Nephron (organoid): ENCODE measurements around the gene C22orf42.

Experiments
- H3K27ac Mint-ChIP-seq, 3 experiments: 2 replicates each; pipeline ENCODE4 v1.8.0; 2020; ENCODE audit warnings: mixed read lengths in 3 of 3, mild to moderate bottlenecking in 2 of 3, moderate library complexity in 1 of 3
- H3K27me3 Mint-ChIP-seq: 2 replicates; pipeline ENCODE4 v1.8.0; 2021; ENCODE audit warnings: low read depth, mild to moderate bottlenecking, moderate library complexity, mixed read lengths
- H3K36me3 Mint-ChIP-seq: 2 replicates; pipeline ENCODE4 v1.8.0; 2020; ENCODE audit warnings: low read depth, mixed read lengths
- H3K4me1 Mint-ChIP-seq: 2 replicates; pipeline ENCODE4 v1.8.0; 2020; ENCODE audit warnings: mixed read lengths
- H3K4me3 Mint-ChIP-seq, 3 experiments: 2 replicates each; pipeline ENCODE4 v1.8.0; 2020; ENCODE audit warnings: mild to moderate bottlenecking in 3 of 3, mixed read lengths in 3 of 3, moderate library complexity in 2 of 3
- H3K9me3 Mint-ChIP-seq: 2 replicates; pipeline ENCODE4 v1.8.0; 2020; ENCODE audit warnings: mixed read lengths
- TF ChIP-seq, protein P1 (sequence below), 3 experiments: fragments of 200-600 bp; sonication (generic); IDR thresholded peaks; one replicate each; pipeline ENCODE4 v1.5.0; 2021; ENCODE audit warnings: antibody characterized with exemption in 3 of 3; ENCODE audit not compliant: unreplicated experiment in 3 of 3

C22orf42 gene

GRCh38 chr22:32132783-32133182 is 26.3 kb downstream of the C22orf42 start:
- Mint-ChIP-seq H3K27me3 (no peaks in the 10 kb centered on the region), H3K4me1 (no peaks in the 10 kb centered on the region), H3K4me3 (no peak overlapping the region), H3K27ac (no peak overlapping the region), H3K9me3 (no peaks in the 10 kb centered on the region), H3K36me3 (no peaks in the 10 kb centered on the region)
- TF ChIP-seq, protein P1, sequence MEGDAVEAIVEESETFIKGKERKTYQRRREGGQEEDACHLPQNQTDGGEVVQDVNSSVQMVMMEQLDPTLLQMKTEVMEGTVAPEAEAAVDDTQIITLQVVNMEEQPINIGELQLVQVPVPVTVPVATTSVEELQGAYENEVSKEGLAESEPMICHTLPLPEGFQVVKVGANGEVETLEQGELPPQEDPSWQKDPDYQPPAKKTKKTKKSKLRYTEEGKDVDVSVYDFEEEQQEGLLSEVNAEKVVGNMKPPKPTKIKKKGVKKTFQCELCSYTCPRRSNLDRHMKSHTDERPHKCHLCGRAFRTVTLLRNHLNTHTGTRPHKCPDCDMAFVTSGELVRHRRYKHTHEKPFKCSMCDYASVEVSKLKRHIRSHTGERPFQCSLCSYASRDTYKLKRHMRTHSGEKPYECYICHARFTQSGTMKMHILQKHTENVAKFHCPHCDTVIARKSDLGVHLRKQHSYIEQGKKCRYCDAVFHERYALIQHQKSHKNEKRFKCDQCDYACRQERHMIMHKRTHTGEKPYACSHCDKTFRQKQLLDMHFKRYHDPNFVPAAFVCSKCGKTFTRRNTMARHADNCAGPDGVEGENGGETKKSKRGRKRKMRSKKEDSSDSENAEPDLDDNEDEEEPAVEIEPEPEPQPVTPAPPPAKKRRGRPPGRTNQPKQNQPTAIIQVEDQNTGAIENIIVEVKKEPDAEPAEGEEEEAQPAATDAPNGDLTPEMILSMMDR (IDR thresholded peaks at IDR 0.05; ENCODE audit: unreplicated experiment in 3 of 3) = no peak

DNA sequence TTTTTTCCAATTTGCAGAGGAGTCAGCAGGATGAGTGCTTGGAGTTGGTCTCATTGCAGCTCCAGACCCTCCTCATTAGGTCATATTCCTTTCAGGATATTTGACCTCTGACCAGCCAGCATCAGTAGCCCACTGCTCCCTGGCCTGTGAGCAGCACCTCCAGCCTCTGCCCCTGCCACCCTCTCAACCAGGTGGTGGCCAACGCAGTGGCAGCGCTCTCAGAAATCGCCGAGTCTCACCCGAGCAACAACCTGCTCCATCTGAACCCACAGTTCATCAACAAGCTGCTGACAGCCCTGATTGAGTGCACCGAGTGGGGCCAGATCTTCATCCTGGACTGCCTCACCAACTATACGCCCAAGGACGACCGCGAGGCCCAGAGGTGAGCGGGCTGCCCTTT is 27.0 kb downstream of the C22orf42 start:
- H3K4me1 Mint-ChIP-seq = no peaks in the 10 kb centered on the region
- no peaks in the 10 kb centered on the region for H3K36me3 Mint-ChIP-seq
- H3K9me3 Mint-ChIP-seq = no peaks in the 10 kb centered on the region
- H3K4me3 Mint-ChIP-seq = no peak overlapping the region
- TF ChIP-seq, protein P1 (IDR thresholded peaks at IDR 0.05; ENCODE audit: unreplicated experiment in 3 of 3) = no peak
- no peaks in the 10 kb centered on the region for H3K27me3 Mint-ChIP-seq
- H3K27ac Mint-ChIP-seq = no peak overlapping the region

DNA sequence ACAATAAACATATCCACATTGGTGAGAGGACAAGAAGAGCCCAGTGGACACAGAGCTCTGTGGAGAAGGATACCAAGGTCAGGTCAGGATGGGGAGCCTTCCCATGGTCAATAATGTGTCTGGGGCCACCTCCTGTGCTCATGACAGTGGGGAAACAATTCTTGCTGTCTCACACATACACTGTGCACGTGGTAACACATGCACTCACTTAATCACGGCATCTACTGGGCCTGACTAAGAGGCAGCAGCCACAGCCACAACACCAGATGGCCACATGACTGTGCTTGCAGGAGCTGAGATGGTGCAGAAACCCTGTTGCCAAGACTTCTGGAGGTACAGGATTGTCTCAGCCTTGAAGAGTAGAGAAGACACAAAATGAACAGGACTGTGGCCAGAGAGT is 28.6 kb downstream of the C22orf42 start:
- no peaks in the 10 kb centered on the region for H3K27me3 Mint-ChIP-seq

DNA sequence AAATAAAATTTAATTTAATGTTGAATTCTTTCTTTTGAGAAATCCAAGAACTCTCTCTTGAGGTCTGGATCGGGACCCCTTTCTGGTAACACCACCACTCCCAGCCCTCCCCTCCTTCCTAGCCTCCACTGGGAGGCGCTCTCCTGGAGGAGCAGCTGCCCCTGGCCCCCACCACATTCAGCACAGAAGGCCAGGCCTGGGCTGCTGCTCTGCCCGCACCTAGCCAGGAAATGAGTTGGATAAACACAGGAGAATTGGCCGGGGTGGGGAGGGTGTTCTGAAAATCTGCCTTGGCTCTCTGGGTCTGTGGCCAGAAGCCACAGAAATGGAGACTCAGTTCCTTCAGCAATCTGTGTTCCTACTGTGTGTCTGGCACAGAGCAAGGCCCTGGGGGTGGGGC is 31.2 kb downstream of the C22orf42 start:
- peaks cover 11% of the 10 kb centered on the region for H3K27me3 Mint-ChIP-seq
- H3K9me3 Mint-ChIP-seq = no peaks in the 10 kb centered on the region
- H3K4me1 Mint-ChIP-seq = no peaks in the 10 kb centered on the region
- no peak overlapping the region for H3K27ac Mint-ChIP-seq
- TF ChIP-seq, protein P1 (IDR thresholded peaks at IDR 0.05; ENCODE audit: unreplicated experiment in 3 of 3) = no peak
- H3K36me3 Mint-ChIP-seq = no peaks in the 10 kb centered on the region
- no peak overlapping the region for H3K4me3 Mint-ChIP-seq

More for the DNA sequence above, 28.6 kb downstream of the C22orf42 start:
- H3K9me3 Mint-ChIP-seq = no peaks in the 10 kb centered on the region
- H3K27ac Mint-ChIP-seq = no peak overlapping the region
- H3K4me1 Mint-ChIP-seq = no peaks in the 10 kb centered on the region
- no peaks in the 10 kb centered on the region for H3K36me3 Mint-ChIP-seq
- H3K4me3 Mint-ChIP-seq = no peak overlapping the region
- TF ChIP-seq, protein P1 (IDR thresholded peaks at IDR 0.05; ENCODE audit: unreplicated experiment in 3 of 3) = no peak

GRCh38 chr22:32123657-32124056 is 35.4 kb downstream of the C22orf42 start:
- Mint-ChIP-seq H3K9me3 (no peaks in the 10 kb centered on the region), H3K27me3 (peaks cover 13% of the 10 kb centered on the region), H3K36me3 (no peaks in the 10 kb centered on the region), H3K27ac (no peak overlapping the region), H3K4me1 (no peaks in the 10 kb centered on the region), H3K4me3 (no peak overlapping the region)
- TF ChIP-seq, protein P1 (IDR thresholded peaks at IDR 0.05; ENCODE audit: unreplicated experiment in 3 of 3) = no peak

- Mint-ChIP-seq H3K27ac (no peak overlapping the region), H3K4me1 (no peaks in the 10 kb centered on the region), H3K9me3 (no peaks in the 10 kb centered on the region), H3K36me3 (no peaks in the 10 kb centered on the region), H3K4me3 (no peak overlapping the region), H3K27me3 (peaks cover 13% of the 10 kb centered on the region)
- TF ChIP-seq, protein P1 (IDR thresholded peaks at IDR 0.05; ENCODE audit: unreplicated experiment in 3 of 3) = no peak
Measured at GRCh38 chr22:32122899-32123298, 36.2 kb downstream of the C22orf42 start.
